ENCODE data around the gene SEMA5B.

Gene SEMA5B

DNA sequence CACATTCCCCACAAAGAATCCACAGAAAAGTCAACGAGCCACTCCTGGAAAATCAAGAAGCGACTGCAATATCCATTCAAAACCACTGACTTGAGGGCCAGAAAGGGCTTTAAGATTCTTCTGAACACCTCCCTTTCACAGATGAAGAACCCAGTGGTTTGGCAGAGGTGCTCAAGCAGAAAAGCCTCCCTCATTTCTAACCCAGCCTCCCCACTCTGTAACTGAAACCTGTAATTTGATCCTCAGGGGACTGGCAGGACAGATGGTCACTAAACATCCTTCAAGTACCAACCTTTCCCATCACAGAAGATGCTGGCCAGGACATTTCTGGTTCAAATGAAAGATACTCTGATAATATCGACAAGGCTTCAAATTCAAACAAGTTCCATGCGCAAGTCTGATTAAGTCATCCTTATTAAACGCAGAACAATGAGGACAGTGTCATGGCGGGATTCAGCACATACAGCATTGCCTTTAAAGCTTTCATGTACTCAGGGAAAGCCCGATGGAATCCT lies 5.5 kb downstream of the SEMA5B start:
- DNase-seq = peak; percentile 58

DNA sequence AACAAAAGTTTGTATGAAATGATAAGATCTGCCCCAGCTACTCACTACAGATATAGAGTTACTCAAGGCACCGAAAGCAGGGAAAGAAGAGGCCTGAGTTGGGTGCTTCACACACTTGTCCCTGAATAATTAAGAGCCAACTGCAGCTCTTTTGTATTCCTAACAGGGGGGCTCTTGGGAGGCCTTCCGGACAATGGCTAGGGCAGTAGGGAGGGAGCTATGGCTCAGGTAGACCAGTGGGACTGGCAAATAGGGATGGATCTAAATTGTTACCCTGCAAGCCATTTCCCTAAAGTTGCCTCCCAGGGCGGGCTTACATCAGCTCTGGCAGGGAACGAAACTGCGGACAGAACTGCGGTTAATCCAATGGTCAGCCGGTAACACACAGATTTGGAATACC lies 6.2 kb downstream of the SEMA5B start:
- DNase-seq = no peak

DNA sequence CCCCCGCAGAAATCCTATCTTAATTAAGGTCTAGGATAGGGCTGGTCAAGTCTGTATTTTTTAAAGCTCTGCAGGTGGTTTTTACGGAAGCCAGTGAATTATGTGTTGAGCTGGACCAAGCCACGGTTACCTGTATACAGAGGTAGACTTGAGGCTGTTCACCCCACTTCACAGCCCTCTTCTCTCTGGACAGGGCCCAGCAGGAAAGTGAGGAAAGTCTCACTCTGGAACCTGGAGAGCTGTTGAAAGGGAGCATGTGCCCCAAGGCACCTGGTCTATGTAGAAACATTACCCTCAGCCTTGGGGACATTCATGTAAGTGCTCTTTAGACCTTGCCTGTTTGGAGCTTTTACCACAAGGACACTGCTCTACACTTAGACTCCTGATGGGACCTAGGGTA lies 6.9 kb downstream of the SEMA5B start:
- DNase-seq = no peak

DNA sequence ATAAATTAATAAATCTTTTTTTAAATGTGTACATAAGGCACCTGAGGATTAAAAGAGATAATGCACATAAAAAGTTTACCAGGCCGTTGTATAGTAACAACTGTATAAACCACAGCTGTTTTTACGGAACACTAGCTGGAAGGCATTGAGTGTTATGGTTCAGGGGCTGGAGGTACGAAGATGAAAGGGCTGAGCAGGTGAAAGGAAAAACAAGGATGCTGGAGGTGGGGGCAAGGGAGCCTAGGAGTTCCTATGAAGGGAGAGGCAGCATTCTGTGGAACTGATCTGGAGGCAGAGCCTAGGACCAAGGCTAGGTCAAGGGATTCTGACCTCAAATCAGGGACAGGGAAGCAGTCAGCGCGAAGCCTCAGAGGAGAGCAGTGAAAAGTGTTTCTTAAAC lies 8.0 kb downstream of the SEMA5B start:
- DNase-seq = no peak

DNA sequence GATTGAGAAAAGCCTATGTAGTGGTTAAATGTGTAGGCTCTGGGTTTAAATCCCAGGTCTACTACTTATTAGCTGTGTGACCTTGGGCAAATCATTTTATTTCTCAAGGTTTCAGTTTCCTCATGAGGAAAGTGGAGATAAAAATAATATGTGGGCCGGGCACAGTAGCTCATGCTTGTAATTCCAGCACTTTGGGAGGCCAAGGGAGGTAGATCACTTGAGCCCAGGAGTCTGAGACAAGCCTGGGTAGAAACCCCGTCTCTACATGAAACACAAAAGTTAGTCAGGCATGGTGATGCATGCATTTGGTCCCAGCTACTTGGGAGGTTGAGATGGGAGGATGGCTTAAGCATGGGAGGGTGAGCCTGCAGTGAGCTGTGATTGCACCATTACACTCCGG lies 8.4 kb downstream of the SEMA5B start:
- DNase-seq = no peak

DNA sequence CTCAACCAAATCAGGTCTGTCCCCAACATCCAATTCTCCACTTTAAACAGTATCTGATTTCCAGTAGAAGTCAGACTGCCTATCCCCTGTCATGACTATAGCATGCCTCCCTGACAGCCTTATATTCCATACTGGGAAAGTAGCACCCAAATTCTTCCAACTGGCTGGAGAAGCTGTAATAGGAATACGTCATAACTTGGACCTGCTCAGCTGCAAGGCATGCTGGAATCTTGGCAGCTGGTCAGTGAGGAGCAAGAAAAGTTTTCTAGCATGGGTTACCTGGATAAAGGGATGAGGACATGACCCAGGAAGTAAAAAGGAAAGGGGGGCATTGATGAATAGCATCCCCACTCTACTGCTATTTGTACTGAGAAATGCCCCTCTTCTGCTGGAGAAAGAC lies 8.9 kb downstream of the SEMA5B start:
- no peak for DNase-seq

DNA sequence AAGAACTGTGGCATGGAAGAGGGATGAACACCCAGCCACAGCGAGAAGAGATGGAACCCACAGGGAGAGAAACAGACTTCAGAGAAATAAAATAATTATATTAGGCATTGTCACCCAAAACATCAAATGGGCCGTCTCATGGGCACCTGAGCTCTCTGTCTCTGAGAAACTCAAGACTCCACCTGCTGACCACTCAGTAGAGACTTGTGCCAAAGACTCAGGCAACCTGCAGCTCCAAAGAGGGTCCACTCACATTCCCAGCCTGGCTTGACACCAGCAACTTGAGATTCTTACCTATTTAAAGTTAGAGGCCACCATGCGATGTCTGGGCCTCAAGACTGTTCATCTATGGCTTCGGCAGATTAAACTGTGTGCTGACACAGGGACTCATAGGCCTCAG lies 12.0 kb downstream of the SEMA5B start:
- no peak for DNase-seq

DNA sequence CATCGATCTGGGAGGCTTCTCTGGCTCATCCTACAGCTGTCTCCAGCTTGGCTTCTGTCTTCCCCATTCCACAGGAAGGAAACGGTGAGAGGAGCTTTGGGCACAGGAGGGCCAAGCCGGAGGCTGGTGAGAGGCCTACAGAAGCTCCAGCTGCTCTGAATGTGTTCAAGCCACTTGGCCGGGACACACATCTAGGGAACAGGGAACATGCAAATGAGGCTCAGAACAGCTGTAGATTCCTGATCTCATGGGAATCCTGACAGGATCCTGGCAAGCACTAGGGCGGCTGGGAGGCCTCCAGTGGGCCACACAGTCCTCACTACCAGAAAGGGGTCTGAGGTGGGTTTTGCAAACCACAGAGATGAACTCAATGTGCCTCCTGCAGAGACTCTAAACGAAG lies 13.7 kb downstream of the SEMA5B start:
- DNase-seq = no peak

DNA sequence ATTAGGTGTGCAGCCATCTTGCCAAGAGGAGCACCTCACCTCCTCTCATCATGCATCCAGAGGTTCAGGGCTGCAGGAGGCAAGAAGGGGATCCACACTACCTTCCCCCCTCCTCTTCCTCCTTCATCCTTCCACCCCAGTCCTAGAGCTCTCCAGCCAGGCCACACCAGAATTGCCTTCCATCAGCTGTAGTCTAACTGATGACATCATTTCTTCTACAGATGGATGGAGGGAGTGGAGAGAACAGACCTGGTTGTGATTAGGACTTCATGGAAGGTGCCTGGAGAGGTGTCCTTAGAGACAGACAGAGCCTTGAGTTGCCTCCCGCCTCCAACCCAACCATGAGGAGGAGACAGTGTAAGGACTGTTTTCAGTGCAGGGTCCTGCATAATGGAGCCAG lies 14.9 kb downstream of the SEMA5B start:
- DNase-seq = no peak

DNA sequence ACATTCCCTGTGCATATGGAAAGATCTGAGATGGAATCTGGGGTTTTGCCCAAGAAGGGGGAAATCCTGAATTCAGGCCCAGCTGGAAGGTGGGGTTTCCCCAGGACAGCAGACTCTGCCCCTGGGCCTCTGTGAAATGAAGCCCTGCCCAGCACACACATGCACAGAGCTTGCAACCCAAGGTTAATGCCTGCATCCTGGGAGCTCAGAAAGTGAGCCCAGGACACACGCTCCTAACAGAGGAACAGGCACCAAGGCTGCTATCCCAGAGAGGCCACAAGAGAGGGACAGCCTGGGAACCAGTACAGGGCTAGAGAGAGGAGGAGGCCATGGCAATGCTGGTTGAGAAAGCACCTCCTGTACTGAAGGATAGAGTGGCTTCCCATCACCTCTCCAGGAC lies 16.1 kb downstream of the SEMA5B start:
- DNase-seq = no peak

DNA sequence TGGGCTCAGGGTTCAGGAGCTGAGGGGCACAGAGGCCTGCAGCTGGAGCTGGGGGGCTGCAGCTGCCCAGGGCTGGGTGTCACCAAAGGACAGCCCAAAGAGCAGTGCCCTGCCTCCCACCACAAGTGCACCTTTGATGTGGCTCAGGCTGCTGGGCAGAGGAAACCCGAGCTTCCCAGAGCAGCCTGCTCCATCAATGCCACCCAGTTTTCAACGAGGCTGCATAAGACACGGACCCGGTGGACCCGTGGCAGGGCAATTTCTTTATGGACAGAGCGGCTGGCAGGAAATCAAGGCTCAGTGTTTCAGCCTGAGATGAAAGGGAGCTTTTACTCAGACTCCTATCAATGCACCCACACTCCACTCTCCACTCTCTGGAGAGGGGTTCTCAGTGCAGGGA lies 18.7 kb downstream of the SEMA5B start:
- DNase-seq = no peak

DNA sequence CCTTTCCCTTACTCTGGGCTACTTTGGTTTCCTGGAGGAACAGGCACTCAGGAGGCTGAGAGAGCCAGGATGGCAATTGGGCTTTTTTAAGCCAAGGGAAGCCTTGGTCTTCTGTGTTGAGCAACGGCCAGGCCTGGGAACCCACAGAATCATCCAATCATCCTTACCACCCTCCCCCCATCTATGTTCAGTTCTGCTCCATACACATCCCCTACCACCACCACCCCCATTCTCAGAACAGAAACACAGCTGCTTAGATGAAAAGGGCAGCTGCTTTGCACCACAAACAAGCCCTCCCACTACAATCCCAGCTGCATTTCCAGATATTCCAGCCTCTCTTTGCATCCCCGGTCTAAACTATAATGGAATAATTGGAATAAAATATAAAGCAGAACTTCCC lies 21.0 kb downstream of the SEMA5B start:
- DNase-seq = no peak

DNA sequence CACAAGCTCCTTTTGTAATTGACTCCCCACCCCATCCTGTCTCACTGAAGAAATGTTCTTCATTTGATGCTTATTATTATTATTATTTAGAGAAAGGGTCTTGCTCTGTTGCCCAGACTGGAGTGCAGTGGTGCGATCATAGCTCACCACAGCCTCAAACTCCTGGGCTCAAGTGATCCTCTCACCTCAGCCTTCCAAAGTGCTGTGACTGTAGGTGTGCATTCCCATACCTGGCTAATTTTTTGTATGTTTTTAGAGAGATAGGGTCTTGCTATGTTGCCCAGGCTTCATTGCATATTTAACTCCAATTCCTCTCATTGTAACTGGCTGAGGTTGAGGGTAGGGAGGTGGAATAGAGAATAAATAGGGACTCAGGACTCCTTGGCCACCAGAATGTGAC lies 22.3 kb downstream of the SEMA5B start:
- no peak for DNase-seq

DNA sequence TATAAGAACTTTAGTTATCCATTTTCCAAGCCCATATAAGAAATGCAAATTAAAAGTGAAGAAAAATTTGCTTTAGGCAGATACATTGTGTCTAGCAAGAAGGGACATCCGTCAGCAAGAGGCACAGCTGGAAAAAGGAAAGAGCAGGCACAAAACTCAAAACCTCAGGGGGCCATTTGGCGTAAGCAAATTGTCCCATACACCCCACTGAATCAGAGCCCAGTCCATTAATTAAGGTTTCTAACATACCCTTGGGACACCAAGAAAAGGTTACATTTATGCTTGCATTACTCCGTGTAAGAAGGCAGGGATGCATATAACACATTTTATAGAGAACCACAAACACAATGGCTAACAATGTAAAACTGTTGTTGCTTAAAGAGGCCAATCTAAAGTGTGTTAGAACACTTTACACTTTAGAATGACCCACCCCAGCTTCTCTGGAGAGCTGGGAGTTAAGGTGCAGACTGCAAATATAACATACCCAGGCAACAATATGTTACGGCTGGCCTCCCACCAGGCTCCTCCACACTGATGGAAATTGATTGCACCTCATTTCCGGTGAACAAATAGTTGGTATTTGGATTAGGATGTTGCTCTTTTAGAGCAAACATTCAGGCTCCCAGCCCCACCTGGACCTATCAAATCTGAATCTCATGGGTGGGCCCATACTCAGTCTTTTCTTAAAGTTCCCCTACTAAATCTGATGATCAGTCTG lies 23.2 kb downstream of the SEMA5B start:
- DNase-seq = no peak

DNA sequence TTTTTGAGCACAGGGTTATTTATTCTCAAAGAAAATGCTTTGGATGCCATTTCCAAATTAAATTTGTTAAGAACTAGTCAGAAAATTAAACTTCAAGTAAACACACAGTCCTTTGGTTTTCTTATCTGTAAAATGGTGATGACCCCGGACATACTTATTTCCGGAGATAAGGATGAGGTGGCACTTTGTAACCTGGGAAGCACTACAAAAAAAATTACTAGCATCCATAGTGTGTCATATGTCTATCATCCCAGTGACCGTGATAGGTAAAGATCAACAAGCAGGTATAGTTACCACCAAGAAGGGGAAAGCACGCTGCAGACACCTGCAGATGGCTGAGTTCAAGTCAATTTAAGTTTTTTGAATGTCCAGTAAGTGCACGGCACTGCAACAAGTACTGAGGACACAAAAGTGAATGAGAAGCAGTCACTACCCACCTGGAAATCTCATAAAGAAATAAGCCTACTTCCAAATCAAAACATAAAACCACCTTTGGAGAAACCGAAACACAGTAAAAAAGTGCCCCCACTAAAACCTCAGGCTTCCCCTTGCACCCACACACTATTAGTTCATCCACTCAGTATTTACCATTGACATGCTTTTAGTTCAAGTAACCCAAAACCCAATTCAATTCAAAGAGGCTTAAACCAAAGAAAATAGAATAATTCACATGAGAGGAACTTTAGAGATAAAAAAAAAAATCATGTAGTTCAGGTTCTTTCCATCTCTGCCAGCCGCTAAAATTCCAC lies 24.6 kb downstream of the SEMA5B start:
- DNase-seq = no peak

DNA sequence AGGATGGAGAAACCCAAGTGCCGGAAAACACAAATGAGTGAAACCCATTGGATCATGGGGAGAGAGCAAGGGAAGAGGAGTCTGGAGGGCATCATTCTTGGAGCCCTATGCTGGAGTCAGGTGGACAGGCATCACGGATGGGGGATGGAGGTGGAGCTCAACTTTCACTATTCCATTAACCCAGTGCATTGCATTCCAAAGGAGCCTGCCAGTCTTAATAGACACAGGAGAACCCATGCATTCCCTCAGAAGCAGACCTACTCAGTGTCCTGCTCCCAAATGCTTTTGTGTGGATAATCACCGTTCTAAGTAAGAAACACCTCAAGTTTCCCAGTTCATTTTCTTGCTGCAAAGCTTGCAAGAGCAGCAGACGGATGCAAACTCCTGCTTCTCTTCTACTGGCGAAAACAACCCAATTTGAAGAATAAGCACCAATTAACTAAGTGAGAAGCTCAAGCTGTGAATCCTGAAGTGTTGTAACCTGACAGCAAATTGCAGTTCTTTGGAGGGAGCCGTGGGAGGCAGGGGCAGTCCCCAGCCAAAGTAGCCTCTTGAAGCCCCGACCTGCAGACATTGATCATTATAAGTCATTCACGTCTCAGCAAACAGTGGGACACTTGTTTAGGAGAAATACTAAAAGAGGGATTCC lies 25.3 kb downstream of the SEMA5B start:
- no peak for DNase-seq

DNA sequence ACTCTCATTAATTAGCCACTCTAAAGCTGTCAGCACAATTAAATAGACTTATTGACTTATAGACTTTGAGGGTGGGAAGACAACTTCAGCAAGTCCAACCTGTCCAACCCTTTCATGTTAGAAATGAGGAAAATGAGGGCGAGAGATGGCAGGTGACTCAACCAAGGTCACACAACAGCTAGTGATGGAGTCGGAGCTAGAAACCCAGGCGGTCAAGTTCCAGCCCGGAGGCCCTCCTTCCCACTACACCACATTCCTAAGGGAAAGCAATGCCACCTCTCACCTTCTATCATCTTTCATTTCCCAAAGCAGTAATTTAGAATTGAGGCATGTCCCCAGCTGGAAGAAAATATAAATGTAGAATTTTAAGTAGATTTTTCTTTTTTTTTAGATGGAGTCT lies 28.7 kb downstream of the SEMA5B start:
- no peak for DNase-seq

DNA sequence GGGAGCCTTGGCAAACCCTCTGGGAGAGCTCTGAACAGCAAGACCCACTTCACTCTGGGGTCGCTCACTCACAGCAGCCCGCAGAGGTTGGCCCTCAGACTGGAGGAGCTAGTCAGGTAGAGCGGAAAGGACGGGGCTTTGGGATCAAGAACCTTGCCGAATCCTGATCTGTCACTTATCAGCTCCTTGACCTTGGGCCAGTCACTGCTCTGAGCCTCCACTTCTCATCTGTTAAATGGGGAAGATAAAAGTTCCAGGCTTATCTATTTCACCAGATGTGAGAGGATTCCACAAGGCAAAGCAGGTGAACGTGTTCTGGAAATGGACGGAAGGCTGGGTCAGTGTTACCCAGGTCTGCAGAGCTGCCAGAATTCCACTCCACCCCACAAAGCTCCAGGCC lies 29.4 kb downstream of the SEMA5B start:
- DNase-seq = no peak

DNA sequence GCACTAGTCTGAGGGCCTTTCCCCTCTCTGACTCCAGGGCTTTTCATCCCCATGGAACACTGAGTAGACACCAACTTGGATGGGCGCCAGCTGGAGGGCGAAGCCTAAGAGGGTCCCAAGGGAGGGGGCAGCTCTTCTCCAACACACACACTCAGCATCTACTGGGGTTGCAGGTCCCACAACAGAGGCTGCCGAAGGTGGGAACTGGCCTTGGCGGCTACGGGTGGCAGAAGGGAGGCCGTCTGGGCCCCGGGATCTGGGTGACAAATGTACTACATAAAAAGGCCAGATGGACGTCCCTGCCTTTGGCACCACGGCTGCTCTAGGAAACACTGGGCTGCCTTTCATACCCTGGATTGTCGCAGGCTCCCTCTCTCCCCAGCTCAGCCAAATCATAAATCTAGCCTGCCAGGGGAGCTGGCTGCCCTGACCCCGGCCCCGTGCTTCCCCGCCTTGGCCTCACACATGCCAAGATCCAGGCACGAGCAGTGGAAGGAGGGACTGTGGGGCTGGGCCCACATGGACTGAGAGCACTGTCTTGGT lies 31.5 kb downstream of the SEMA5B start:
- DNase-seq = no peak

DNA sequence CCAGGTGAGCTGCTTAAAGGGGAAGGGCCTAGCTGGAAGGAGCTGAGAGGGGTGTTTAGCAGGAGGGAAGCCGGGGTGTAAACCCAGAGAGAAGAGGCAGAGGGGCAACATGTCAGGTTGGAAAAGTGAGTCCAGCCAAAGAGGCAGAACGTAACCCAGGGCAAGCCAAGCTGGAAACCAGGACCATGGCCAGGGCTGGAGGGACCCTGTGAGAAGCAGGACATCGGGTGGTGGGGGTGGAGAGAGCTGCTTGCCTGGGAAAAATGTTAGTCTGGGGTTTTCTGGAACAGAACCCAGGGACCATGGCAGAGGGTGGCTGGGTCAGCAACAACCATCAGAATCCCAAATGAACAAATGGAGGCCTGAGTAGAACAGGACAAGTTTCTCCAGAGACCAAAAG lies 32.6 kb downstream of the SEMA5B start:
- no peak for DNase-seq

DNA sequence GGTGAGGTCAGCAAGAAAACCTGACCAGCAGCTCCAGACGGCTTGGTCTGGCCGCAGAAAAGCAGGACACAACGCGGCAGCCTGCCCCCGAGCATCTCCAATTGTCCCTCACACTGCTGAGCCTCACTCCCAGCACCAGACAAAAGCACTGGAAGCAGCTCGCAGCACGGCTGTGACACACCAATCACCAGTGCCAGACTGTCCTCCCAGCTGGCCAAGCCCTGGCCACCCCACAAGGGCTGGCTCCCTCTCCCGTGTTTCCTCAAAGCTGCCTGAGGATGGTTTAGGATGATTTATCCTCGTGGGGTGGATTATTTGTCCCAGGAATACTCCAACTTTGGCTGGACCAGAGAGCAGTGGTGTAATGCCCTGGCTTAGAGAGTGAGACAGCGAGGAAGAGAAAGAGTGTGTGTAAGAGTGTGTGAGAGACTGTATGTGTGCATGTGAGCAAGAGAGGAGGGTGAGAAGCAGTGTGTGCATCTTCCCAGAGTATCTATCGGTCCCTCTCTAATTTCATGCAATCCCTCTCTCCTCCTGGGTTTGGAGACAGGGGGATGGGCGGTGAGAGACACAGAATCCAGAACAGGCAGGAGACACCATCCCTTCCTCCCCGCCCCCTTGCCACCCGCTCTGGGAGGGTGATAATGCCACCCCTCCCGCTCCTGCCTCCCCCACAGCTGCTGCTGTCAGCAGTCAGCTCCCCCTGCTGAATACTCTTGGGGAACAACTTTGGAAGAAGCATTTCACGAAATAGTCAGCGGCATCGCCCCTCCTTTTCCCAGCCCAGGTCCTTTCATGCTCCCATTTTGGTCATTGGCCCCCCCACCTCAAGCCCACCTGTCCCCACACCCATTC lies 34.2 kb downstream of the SEMA5B start:
- no peak for DNase-seq

DNA sequence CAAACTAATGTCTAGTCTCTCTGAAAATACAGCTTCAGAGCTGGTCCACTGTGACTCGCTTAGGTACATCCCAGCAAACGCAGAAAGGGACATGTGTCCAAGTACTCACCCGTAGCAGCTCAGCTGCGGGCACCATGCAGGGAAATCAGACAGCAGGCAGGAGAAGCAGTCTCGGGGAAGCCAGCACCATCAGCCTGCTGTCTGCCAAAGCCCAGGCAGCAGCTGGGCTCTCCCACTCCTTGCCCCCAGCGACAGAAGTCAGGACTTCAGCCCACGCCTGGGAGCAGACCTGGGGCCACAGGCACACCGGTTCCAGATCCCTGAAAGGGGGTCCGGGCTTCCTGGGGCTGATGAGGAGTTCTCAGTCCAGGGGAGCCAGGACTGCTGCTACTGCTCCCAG lies 34.9 kb downstream of the SEMA5B start:
- no peak for DNase-seq

DNA sequence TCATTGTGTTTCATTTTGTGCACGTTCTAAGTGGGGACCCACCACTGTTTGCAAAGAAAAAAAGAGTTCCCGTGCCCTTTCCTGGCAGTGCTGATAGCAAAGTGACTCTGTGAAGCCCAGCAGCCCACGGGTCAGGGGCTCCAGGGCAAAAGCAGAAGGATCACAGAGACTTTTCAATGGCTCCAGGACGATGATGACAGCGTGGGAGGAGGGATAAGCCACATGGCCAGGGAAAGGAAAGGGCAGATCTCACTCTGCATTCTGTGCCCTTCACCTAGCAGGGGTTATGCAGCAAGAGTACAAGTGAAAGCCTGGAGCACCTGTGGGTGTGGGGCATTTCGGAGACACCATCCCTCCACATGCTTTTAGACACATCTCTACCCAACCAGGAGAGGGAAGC lies 35.4 kb downstream of the SEMA5B start:
- no peak for DNase-seq

Measured in retina (tissue), 1 donor.